ENCODE measurements around the gene OSBPL6. TPM values are rescaled to one million over a fixed set of nuclear protein-coding genes. Genes with fewer than 3 reads are reported as not detected.

Gene OSBPL6
- total and polyA plus RNA-seq, 10 of the 15 experiments (the other 5 are each of a cell fraction or from before 2014, with no cell fraction given), result 0.01 to 0.08 (median 0.03) TPM; not detected in 5

DNA sequence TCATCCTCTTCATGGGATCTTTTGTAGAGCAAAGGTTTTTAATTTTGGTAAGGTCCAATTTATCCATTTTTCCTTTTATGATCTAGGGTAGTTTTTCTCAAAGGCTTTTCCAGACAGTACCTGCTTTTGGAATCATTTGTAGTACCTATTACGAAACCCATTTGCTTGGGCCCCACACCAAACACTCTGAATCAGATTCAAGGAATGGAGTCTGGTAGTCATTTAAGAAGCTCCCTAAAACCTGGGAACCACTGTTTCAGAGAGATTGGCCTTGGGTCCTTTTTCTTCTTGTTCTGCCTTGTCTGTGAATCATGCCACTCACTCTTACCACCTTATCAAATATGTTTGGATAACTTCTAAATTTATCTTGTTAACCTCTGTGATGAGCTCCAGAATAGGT lies 40.3 kb downstream of the OSBPL6 start (continued):
- TF ChIP-seq MYC (IDR thresholded peaks at IDR 0.05; ENCODE audit: insufficient read depth, insufficient read length, insufficient replicate concordance, low read length, severe bottlenecking), result no peak
- no peak for TF ChIP-seq ZBED1 (IDR thresholded peaks at IDR 0.05; ENCODE audit: borderline replicate concordance)
- TF ChIP-seq, protein P1, sequence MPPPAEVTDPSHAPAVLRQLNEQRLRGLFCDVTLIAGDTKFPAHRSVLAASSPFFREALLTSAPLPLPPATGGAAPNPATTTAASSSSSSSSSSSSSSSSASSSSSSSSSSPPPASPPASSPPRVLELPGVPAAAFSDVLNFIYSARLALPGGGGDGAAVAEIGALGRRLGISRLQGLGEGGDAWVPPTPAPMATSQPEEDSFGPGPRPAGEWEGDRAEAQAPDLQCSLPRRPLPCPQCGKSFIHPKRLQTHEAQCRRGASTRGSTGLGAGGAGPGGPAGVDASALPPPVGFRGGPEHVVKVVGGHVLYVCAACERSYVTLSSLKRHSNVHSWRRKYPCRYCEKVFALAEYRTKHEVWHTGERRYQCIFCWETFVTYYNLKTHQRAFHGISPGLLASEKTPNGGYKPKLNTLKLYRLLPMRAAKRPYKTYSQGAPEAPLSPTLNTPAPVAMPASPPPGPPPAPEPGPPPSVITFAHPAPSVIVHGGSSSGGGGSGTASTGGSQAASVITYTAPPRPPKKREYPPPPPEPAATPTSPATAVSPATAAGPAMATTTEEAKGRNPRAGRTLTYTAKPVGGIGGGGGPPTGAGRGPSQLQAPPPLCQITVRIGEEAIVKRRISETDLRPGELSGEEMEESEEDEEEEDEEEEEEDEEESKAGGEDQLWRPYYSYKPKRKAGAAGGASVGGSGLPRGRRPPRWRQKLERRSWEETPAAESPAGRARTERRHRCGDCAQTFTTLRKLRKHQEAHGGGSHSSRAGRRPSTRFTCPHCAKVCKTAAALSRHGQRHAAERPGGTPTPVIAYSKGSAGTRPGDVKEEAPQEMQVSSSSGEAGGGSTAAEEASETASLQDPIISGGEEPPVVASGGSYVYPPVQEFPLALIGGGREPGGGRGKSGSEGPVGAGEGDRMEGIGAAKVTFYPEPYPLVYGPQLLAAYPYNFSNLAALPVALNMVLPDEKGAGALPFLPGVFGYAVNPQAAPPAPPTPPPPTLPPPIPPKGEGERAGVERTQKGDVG (CRISPR knock-in tag; IDR thresholded peaks at IDR 0.05), result no peak
- TF ChIP-seq WRNIP1 (IDR thresholded peaks at IDR 0.05; ENCODE audit: borderline replicate concordance, low read depth, low read length), result no peak
- TF ChIP-seq, protein P2, sequence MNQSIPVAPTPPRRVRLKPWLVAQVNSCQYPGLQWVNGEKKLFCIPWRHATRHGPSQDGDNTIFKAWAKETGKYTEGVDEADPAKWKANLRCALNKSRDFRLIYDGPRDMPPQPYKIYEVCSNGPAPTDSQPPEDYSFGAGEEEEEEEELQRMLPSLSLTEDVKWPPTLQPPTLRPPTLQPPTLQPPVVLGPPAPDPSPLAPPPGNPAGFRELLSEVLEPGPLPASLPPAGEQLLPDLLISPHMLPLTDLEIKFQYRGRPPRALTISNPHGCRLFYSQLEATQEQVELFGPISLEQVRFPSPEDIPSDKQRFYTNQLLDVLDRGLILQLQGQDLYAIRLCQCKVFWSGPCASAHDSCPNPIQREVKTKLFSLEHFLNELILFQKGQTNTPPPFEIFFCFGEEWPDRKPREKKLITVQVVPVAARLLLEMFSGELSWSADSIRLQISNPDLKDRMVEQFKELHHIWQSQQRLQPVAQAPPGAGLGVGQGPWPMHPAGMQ (IDR thresholded peaks at IDR 0.05; ENCODE audit: borderline replicate concordance), result no peak
- TF ChIP-seq, protein P3, sequence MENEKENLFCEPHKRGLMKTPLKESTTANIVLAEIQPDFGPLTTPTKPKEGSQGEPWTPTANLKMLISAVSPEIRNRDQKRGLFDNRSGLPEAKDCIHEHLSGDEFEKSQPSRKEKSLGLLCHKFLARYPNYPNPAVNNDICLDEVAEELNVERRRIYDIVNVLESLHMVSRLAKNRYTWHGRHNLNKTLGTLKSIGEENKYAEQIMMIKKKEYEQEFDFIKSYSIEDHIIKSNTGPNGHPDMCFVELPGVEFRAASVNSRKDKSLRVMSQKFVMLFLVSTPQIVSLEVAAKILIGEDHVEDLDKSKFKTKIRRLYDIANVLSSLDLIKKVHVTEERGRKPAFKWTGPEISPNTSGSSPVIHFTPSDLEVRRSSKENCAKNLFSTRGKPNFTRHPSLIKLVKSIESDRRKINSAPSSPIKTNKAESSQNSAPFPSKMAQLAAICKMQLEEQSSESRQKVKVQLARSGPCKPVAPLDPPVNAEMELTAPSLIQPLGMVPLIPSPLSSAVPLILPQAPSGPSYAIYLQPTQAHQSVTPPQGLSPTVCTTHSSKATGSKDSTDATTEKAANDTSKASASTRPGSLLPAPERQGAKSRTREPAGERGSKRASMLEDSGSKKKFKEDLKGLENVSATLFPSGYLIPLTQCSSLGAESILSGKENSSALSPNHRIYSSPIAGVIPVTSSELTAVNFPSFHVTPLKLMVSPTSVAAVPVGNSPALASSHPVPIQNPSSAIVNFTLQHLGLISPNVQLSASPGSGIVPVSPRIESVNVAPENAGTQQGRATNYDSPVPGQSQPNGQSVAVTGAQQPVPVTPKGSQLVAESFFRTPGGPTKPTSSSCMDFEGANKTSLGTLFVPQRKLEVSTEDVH (IDR thresholded peaks at IDR 0.05; ENCODE audit: low read depth, partially characterized antibody), result no peak
